ENCODE results near the gene SPOCK1.

SPOCK1 gene

DNA sequence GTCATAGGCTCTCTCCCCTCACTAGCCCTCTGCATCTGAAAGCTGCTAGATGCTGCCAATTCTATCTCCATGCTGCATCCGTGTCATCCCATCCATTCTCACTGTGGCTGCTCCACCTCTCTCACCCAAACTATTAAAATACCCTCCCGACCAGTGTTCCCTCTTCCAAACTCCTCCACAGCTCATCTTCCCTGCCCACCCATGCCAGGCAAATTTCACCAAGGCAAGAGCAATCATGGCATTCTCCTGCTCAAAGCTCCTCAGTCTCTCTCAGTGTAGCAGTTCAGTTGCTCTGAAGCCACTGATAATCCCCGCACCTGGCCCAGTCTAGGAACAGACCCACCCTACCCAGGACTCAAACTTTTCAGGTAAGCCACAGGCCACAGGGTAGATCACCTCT is 48.4 kb downstream of the SPOCK1 start:
- in situ Hi-C loops (cut with HindIII; ENCODE audit: low sequenced_read_pairs) = no loop called here

- in situ Hi-C loops (cut with HindIII; ENCODE audit: low sequenced_read_pairs) = no loop called here
Observed at GRCh38 chr5:137448868-137449267, 50.3 kb downstream of the SPOCK1 start.

DNA sequence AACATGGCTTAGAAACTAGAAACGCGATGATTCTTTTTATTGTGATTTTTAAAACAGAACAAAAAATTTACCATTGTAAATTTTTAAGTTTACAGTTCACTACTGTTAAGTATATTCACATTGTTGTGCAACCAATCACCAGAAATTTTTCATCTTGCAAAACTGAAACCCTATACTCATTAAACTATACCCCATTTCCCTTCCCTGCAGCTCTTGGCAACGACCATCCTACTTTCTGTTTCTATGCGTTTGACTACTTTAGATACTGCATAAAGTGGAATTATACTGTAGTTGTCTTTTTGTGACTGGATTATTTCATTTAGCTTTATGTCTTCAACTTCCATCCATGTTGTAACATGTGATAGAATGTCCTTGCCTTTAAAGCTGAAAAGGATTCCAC is 52.5 kb downstream of the SPOCK1 start:
- in situ Hi-C loops (cut with HindIII; ENCODE audit: low sequenced_read_pairs) = no loop called here

DNA sequence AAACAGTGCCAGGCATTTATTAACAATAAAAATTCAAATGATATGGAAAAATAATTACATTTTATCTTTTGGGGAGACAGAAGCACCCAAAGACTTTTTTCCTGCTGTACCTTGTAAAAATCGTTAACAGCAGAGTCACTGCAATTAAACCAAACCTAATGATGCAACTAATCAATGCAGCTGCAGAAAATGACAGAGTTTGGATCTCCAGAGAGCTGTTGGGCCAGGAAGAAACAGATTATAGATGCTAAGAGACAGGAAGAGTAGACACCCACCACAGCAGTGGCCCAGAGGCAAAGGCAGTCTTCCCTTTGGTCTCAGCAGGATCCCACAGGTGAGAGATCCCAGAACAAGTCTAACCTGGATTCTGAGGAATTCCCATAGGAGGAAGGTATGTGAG is 53.0 kb downstream of the SPOCK1 start:
- in situ Hi-C loops (cut with HindIII; ENCODE audit: low sequenced_read_pairs) = no loop called here

- in situ Hi-C loops (cut with HindIII; ENCODE audit: low sequenced_read_pairs) = no loop called here
Observed at GRCh38 chr5:137442660-137443059, 56.5 kb downstream of the SPOCK1 start.

DNA sequence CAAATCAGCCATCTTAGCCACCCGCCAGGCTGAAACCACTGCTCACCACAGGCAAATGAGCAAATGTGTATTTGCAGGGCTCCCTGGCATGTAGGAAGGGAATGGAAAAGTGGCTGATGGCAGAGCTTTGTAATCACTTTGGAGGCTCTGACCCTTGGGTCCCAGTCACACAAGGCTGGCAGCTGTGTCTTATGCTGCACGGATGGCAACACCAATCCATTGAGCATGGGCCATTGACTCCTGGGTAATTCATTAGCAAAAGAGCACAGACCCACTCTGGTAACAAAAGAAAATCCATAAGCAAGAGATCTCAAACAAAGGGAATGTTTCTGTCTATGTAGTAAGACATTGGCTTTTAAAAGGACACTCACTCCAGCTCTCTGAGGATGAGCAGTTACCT is 57.6 kb downstream of the SPOCK1 start:
- in situ Hi-C loops (cut with HindIII; ENCODE audit: low sequenced_read_pairs) = no loop called here

GRCh38 chr5:137440795-137441194 is 58.3 kb downstream of the SPOCK1 start:
- in situ Hi-C loops (cut with HindIII; ENCODE audit: low sequenced_read_pairs) = no loop called here

GRCh38 chr5:137439645-137440044 is 59.5 kb downstream of the SPOCK1 start:
- in situ Hi-C loops (cut with HindIII; ENCODE audit: low sequenced_read_pairs) = no loop called here

DNA sequence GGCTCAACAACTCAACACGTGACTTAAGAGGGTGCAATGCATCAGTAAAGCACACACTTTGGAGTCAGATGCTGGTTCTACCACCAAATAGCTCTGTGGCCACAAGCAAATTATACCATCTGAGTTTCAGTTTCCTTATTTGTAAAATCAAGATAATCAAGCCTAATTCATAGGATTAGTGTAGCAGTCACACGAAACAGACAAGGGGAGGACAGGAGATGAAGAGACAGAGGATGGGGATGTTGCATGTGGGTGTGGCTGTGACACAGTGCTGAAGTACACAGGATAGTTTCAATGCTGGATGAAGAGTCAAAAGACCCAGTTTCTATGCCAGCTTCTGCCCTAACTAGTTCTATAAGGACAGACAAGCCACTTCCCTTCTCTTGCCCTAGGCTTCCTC is 60.2 kb downstream of the SPOCK1 start:
- in situ Hi-C loops (cut with HindIII; ENCODE audit: low sequenced_read_pairs) = no loop called here

GRCh38 chr5:137437774-137438173 is 61.4 kb downstream of the SPOCK1 start:
- in situ Hi-C loops (cut with HindIII; ENCODE audit: low sequenced_read_pairs) = no loop called here

DNA sequence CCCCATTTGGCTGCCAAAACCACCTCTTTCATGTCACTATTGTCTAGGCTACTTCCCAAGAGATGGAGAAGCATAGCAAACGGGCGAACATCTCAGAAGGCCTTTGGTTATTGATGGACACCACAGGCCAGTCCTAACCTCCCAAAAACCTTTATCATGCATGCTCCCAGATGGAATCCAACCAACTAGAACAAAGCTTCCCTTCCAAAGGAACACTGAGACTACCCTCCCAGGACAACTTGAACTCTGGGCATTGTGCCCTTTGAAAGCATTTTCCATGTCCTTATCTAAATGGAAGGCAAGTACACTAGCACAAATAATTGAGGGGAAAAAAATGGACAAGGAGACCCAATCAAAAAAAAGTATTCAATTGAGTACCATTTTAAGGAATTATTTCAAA is 65.6 kb downstream of the SPOCK1 start:
- in situ Hi-C loops (cut with HindIII; ENCODE audit: low sequenced_read_pairs) = no loop called here

DNA sequence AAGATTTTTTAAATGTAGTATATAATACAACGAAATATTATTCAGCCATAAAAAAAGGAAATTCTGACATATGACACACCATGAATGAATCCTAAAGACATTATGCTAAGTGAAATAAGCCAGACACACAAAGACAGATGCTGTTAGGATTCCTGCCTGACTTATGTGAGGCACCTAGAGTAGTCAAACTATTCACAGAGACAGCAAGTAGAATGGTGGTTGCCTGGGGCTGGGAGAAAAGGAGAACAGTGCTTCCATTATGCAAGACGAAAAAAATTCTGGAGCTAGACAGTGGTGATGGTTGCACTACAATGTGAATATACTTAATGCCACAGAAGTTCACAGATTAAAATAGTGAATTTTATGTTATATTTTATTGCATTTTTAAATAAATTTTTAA is 66.8 kb downstream of the SPOCK1 start:
- in situ Hi-C loops (cut with HindIII; ENCODE audit: low sequenced_read_pairs) = no loop called here

DNA sequence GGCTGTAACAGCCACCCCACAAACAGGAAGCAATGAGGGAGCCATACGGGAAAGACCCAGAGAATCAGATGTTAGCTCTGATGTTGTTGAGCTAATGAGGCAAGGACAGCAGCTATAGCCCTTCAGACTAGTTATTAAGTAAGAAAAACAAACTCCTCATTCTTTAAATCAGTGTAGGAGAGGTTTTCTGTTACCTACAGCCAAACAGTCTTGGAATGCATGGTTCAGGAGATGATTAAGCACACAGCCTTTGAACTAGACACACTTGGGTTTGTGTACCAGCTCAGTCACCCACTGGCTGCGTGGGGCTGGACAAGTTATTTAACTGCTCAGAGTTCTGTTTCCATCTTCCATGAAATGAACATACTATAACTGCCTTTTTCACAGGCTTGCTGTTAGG is 68.1 kb downstream of the SPOCK1 start:
- in situ Hi-C loops (cut with HindIII; ENCODE audit: low sequenced_read_pairs) = no loop called here

DNA sequence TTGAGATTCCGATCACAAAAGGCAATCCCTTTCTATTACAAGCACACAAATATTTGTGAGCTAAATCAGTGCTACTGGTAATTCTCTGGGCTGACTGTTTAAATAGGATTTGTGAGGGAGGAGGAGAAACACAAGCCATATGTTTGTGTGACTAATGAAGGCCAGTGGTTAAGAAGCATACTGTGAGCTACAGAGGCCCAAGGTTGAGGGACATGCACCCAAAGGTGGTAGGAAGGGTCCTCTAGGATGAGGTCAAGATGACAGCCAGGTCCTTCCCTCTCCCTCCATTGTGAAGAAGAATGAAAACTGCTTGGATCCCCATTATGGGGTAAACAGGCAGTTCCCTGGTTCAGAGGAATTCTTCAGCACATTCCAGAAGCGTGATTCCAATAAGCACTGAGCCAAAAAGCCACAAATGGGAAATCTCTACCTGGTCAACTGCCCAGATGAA is 83.9 kb downstream of the SPOCK1 start:
- in situ Hi-C loops (cut with HindIII; ENCODE audit: low sequenced_read_pairs) = no loop called here

- in situ Hi-C loops (cut with HindIII; ENCODE audit: low sequenced_read_pairs) = no loop called here
Observed at GRCh38 chr5:137414112-137414755, 84.9 kb downstream of the SPOCK1 start.

- in situ Hi-C loops (cut with HindIII; ENCODE audit: low sequenced_read_pairs) = no loop called here
Observed at GRCh38 chr5:137412136-137412535, 87.0 kb downstream of the SPOCK1 start.

- in situ Hi-C loops (cut with HindIII; ENCODE audit: low sequenced_read_pairs) = no loop called here
Observed at GRCh38 chr5:137410234-137411010, 88.7 kb downstream of the SPOCK1 start.

GRCh38 chr5:137409736-137410135 is 89.4 kb downstream of the SPOCK1 start:
- in situ Hi-C loops (cut with HindIII; ENCODE audit: low sequenced_read_pairs) = no loop called here

DNA sequence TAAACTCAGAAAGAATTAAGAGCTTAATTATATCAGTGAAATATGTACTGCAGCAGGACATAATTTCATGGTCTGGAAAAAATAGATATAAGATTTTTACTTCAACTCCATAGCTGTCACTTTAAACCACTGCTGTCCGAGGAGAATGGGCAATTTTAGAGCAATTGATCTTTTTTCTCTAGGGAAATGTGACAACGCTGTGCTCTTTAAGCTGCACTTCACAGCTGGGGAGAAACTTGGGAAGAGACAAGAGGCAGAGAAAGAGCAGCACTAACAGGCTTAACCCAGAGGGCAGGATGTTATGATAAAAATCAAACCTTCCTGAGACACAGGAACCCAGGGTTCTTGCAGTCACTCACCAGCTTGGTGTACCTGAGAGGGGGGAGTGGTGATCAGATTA is 92.0 kb downstream of the SPOCK1 start:
- in situ Hi-C loops (cut with HindIII; ENCODE audit: low sequenced_read_pairs) = no loop called here

GRCh38 chr5:137405393-137405792 is 93.7 kb downstream of the SPOCK1 start:
- in situ Hi-C loops (cut with HindIII; ENCODE audit: low sequenced_read_pairs) = no loop called here

DNA sequence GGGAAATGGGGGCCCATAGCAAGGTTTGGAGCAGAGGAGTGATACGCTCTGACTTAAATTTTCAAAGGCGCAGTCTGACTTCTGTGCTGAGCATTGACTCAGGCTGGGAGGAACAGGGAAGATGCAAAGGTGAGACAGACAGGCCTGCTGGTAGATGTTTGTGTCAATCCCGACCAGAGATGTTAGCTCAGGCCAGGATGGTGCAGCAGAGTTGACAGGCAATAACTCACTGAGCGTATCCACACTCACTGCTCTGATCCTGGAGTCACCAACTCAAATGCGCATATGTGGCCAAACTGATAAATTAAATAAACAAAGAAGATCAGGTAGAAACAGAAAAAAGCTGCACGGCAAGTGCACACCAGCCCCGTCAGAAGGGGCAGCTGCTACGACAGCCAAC is 95.3 kb downstream of the SPOCK1 start:
- in situ Hi-C loops (cut with HindIII; ENCODE audit: low sequenced_read_pairs) = no loop called here

DNA sequence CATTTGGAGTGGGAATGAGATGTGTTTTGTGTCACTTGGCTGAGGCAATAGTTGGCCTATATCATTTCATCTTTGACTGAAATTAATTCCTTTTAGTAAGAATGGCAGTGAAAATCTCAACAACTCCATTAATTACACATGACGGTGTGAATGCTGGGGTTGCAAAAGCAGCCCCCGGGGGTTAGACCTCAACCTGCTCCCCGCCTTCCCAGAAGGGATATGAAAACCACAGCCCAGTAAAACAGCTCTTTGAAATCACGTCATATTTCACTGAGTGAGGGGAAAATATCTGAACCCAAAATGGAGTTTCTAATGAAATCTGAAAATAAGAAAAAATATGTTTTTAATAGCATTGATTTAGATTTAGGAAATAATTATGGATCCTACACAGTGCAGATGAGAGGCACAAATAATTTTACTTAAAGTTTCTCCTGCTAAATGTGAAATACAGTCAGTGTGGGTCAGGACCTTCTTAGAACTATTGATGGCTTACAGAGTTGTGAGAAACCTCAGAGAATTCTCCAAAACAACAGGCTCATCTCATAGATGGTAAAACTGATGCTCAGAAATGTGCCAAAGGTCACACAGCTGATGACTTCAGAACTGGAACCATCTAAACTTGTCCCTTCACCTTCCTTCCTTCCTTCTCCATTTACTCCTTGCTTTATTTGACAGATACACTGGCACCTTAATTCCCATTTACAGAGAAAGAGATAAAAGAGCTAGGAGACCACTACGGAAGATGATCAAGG is 96.5 kb downstream of the SPOCK1 start:
- in situ Hi-C loops (cut with HindIII; ENCODE audit: low sequenced_read_pairs) = no loop called here
